HG03442 (cell line): ENCODE results near the gene GPR32.
"Not testable (repeated sequence)": the region's sequence is repeated elsewhere in the genome, so short reads cannot be mapped to it uniquely, and the experiment has no call there.

Experiments used
- ATAC-seq: cut with Tn5 transposase; IDR thresholded peaks from one replicate; pipeline ENCODE4 v1.9.1; 2021; ENCODE audit warnings: mild to moderate bottlenecking, moderate library complexity; ENCODE audit not compliant: unreplicated experiment

GPR32 gene

GRCh38 chr19:50797781-50798658 lies 27.8 kb downstream of the GPR32 start:
- ATAC-seq, result no peak

- ATAC-seq, result no peak
Observed at GRCh38 chr19:50798659-50799546, 28.6 kb downstream of the GPR32 start.

GRCh38 chr19:50799547-50799851 lies 29.2 kb downstream of the GPR32 start:
- no peak for ATAC-seq

GRCh38 chr19:50801107-50801506 lies 30.8 kb downstream of the GPR32 start:
- ATAC-seq, result no peak

- ATAC-seq, result no peak
Observed at GRCh38 chr19:50803633-50804419, 33.6 kb downstream of the GPR32 start.

GRCh38 chr19:50804420-50805272 lies 34.4 kb downstream of the GPR32 start:
- peak; percentile 86 for ATAC-seq

GRCh38 chr19:50808856-50809255 lies 38.6 kb downstream of the GPR32 start:
- ATAC-seq, result no peak

- ATAC-seq, result not testable (repeated sequence)
Observed at GRCh38 chr19:50811622-50812238, 41.5 kb downstream of the GPR32 start.

- ATAC-seq, result no peak
Observed at GRCh38 chr19:50812474-50812873, 42.2 kb downstream of the GPR32 start.

GRCh38 chr19:50814883-50815282 lies 44.6 kb downstream of the GPR32 start:
- ATAC-seq, result no peak

GRCh38 chr19:50815439-50815838 lies 45.2 kb downstream of the GPR32 start:
- no peak for ATAC-seq

GRCh38 chr19:50817941-50818858 lies 47.9 kb downstream of the GPR32 start:
- peak; percentile 47 for ATAC-seq

- no peak for ATAC-seq
Observed at GRCh38 chr19:50818859-50819472, 48.7 kb downstream of the GPR32 start.

GRCh38 chr19:50819636-50820035 lies 49.4 kb downstream of the GPR32 start:
- ATAC-seq, result no peak

- ATAC-seq, result no peak
Observed at GRCh38 chr19:50820086-50820485, 49.8 kb downstream of the GPR32 start.

GRCh38 chr19:50820549-50821247 lies 50.4 kb downstream of the GPR32 start:
- no peak for ATAC-seq

GRCh38 chr19:50821248-50821612 lies 51.0 kb downstream of the GPR32 start:
- no peak for ATAC-seq
